Rectal smooth muscle tissue (tissue), 1 donor: ENCODE results near the gene PRKAA2.

Source experiments
- H3K27ac ChIP-seq: one replicate; pipeline ENCODE4 v1.7.0; 2013; ENCODE audit warnings: low read depth, low read length, inconsistent platforms
- H3K27me3 ChIP-seq: one replicate; pipeline ENCODE4 v1.7.0; 2013; ENCODE audit warnings: low read length; ENCODE audit not compliant: control insufficient read depth, insufficient read depth
- H3K36me3 ChIP-seq: one replicate; pipeline ENCODE4 v1.7.0; 2013; ENCODE audit warnings: low read length; ENCODE audit not compliant: control insufficient read depth, insufficient read depth
- H3K4me1 ChIP-seq: one replicate; pipeline ENCODE4 v1.7.0; 2013; ENCODE audit warnings: low read length; ENCODE audit not compliant: control insufficient read depth, insufficient read depth
- H3K4me3 ChIP-seq: one replicate; pipeline ENCODE4 v1.7.0; 2013; ENCODE audit warnings: low read length
- H3K9ac ChIP-seq: one replicate; pipeline ENCODE4 v1.7.0; 2013; ENCODE audit warnings: low read length

Gene PRKAA2

GRCh38 chr1:56638248-56638647 lies 6.9 kb upstream of the PRKAA2 start:
- Histone ChIP-seq H3K27me3 (no peaks in the 10 kb centered on the region), H3K4me1 (no peaks in the 10 kb centered on the region), H3K36me3 (no peaks in the 10 kb centered on the region), H3K9ac (no peak overlapping the region), H3K27ac (no peak overlapping the region), H3K4me3 (no peak overlapping the region)

- no peak overlapping the region for H3K4me3 ChIP-seq
- H3K9ac ChIP-seq: no peak overlapping the region
- no peaks in the 10 kb centered on the region for H3K4me1 ChIP-seq
- H3K36me3 ChIP-seq: no peaks in the 10 kb centered on the region
- H3K27me3 ChIP-seq: no peaks in the 10 kb centered on the region
- H3K27ac ChIP-seq: no peak overlapping the region
These were observed 5.9 kb upstream of the PRKAA2 start for GRCh38 chr1:56639211-56639610.

- no peak overlapping the region for H3K27ac ChIP-seq
These were observed 1.5 kb upstream of the PRKAA2 start for GRCh38 chr1:56643661-56644060.

GRCh38 chr1:56644064-56644918 lies 823 bp upstream of the PRKAA2 start:
- H3K4me1 ChIP-seq: peaks cover 5% of the 10 kb centered on the region
- H3K4me3 ChIP-seq: peak overlapping the region; percentile 78
- no peak overlapping the region for H3K9ac ChIP-seq
- H3K27ac ChIP-seq: peak overlapping the region; percentile 77
- no peaks in the 10 kb centered on the region for H3K27me3 ChIP-seq
- H3K36me3 ChIP-seq: no peaks in the 10 kb centered on the region

More at GRCh38 chr1:56643661-56644060, 1.5 kb upstream of the PRKAA2 start:
- H3K4me1 ChIP-seq: peaks cover 5% of the 10 kb centered on the region
- H3K27me3 ChIP-seq: no peaks in the 10 kb centered on the region
- no peak overlapping the region for H3K4me3 ChIP-seq
- no peaks in the 10 kb centered on the region for H3K36me3 ChIP-seq
- no peak overlapping the region for H3K9ac ChIP-seq

- Histone ChIP-seq H3K27ac (peak overlapping the region; percentile 77), H3K27me3 (no peaks in the 10 kb centered on the region), H3K36me3 (no peaks in the 10 kb centered on the region), H3K4me3 (peak overlapping the region; percentile 68), H3K9ac (peak overlapping the region; percentile 32), H3K4me1 (peaks cover 5% of the 10 kb centered on the region)
These were observed 677 bp downstream of the PRKAA2 start for GRCh38 chr1:56645677-56646305.

- H3K27ac ChIP-seq: peak overlapping the region; percentile 12
- no peaks in the 10 kb centered on the region for H3K27me3 ChIP-seq
- H3K9ac ChIP-seq: no peak overlapping the region
- no peaks in the 10 kb centered on the region for H3K36me3 ChIP-seq
- H3K4me1 ChIP-seq: peaks cover 5% of the 10 kb centered on the region
- H3K4me3 ChIP-seq: no peak overlapping the region
These were observed 1.5 kb downstream of the PRKAA2 start for GRCh38 chr1:56646611-56647010.

- Histone ChIP-seq H3K27me3 (no peaks in the 10 kb centered on the region), H3K36me3 (no peaks in the 10 kb centered on the region), H3K4me3 (no peak overlapping the region), H3K4me1 (peaks cover 5% of the 10 kb centered on the region), H3K27ac (peak overlapping the region; percentile 12), H3K9ac (no peak overlapping the region)
These were observed 2.0 kb downstream of the PRKAA2 start for GRCh38 chr1:56647106-56647505.

- Histone ChIP-seq H3K4me3 (no peak overlapping the region), H3K36me3 (no peaks in the 10 kb centered on the region), H3K9ac (no peak overlapping the region), H3K4me1 (peaks cover 5% of the 10 kb centered on the region), H3K27me3 (no peaks in the 10 kb centered on the region), H3K27ac (no peak overlapping the region)
These were observed 3.4 kb downstream of the PRKAA2 start for GRCh38 chr1:56648546-56648945.

GRCh38 chr1:56654126-56654923 lies 9.2 kb downstream of the PRKAA2 start:
- H3K36me3 ChIP-seq: no peaks in the 10 kb centered on the region
- no peak overlapping the region for H3K4me3 ChIP-seq
- H3K4me1 ChIP-seq: peaks cover 2% of the 10 kb centered on the region
- no peak overlapping the region for H3K9ac ChIP-seq
- H3K27me3 ChIP-seq: no peaks in the 10 kb centered on the region
- H3K27ac ChIP-seq: no peak overlapping the region

GRCh38 chr1:56655991-56656613 lies 11.0 kb downstream of the PRKAA2 start:
- H3K27ac ChIP-seq: no peak overlapping the region
- H3K9ac ChIP-seq: no peak overlapping the region
- no peak overlapping the region for H3K4me3 ChIP-seq
- H3K36me3 ChIP-seq: no peaks in the 10 kb centered on the region
- peaks cover 2% of the 10 kb centered on the region for H3K4me1 ChIP-seq
- H3K27me3 ChIP-seq: no peaks in the 10 kb centered on the region

GRCh38 chr1:56658254-56658653 lies 13.1 kb downstream of the PRKAA2 start:
- no peak overlapping the region for H3K27ac ChIP-seq

GRCh38 chr1:56660293-56660692 lies 15.2 kb downstream of the PRKAA2 start:
- no peak overlapping the region for H3K27ac ChIP-seq

More at GRCh38 chr1:56658254-56658653, 13.1 kb downstream of the PRKAA2 start:
- Histone ChIP-seq H3K27me3 (no peaks in the 10 kb centered on the region), H3K9ac (no peak overlapping the region), H3K4me1 (peaks cover 2% of the 10 kb centered on the region), H3K36me3 (no peaks in the 10 kb centered on the region), H3K4me3 (no peak overlapping the region)

More at GRCh38 chr1:56660293-56660692, 15.2 kb downstream of the PRKAA2 start:
- Histone ChIP-seq H3K4me3 (no peak overlapping the region), H3K4me1 (no peaks in the 10 kb centered on the region), H3K36me3 (no peaks in the 10 kb centered on the region), H3K27me3 (no peaks in the 10 kb centered on the region), H3K9ac (no peak overlapping the region)
